Natural killer cell (primary cell): ENCODE measurements around the gene CDC5L. TPM values are rescaled to one million over a fixed set of nuclear protein-coding genes. Genes with fewer than 3 reads are reported as not detected.

Experiments
- ATAC-seq, 3 donors: fragments of 150-1000 bp in 2 of 3; fragments of 200-7000 bp in 1 of 3; cut with Tn5 transposase; 1 replicate in 1 of 3; 2 replicates in 2 of 3; pipeline ENCODE4 v1.10.0; 2021; ENCODE audit warnings: mild to moderate bottlenecking in 2 of 3, moderate library complexity in 2 of 3
- DNase-seq, 2 donors: peaks; one replicate each; pipeline versions ENCODE4 v3.0.0 to v3.0.0-alpha.2; 2013 to 2021; ENCODE audit warnings: mixed read lengths in 1 of 2
- H3K27ac ChIP-seq: one replicate; pipeline ENCODE4 v1.5.1; 2013; ENCODE audit warnings: mild to moderate bottlenecking, low read length
- H3K27me3 ChIP-seq: one replicate; pipeline ENCODE4 v1.6.1; 2013; ENCODE audit warnings: low read length; ENCODE audit not compliant: control insufficient read depth, insufficient read depth
- H3K36me3 ChIP-seq: one replicate; pipeline ENCODE4 v1.6.1; 2013; ENCODE audit warnings: low read length; ENCODE audit not compliant: control insufficient read depth, insufficient read depth
- H3K4me1 ChIP-seq: one replicate; pipeline ENCODE4 v1.6.1; 2013; ENCODE audit warnings: low read length; ENCODE audit not compliant: control insufficient read depth, insufficient read depth
- H3K4me3 ChIP-seq: one replicate; pipeline ENCODE4 v1.5.1; 2013; ENCODE audit warnings: low read length
- H3K9me3 ChIP-seq: one replicate; pipeline ENCODE4 v1.6.1; 2013; ENCODE audit warnings: low read length; ENCODE audit not compliant: control insufficient read depth, insufficient read depth
- H3K27ac Mint-ChIP-seq, 2 donors: one replicate each; pipeline ENCODE4 v1.8.0; 2022; ENCODE audit warnings: mild to moderate bottlenecking in 2 of 2, mixed read lengths in 2 of 2, moderate library complexity in 1 of 2
- H3K27me3 Mint-ChIP-seq, 2 donors: one replicate each; pipeline ENCODE4 v1.8.0; 2022; ENCODE audit warnings: low read depth in 2 of 2, mixed read lengths in 2 of 2
- H3K36me3 Mint-ChIP-seq: one replicate; pipeline ENCODE4 v1.8.0; 2022; ENCODE audit warnings: mixed read lengths
- H3K4me1 Mint-ChIP-seq, 2 donors: one replicate each; pipeline ENCODE4 v1.8.0; 2022; ENCODE audit warnings: mixed read lengths in 2 of 2
- H3K4me3 Mint-ChIP-seq: one replicate; pipeline ENCODE4 v1.8.0; 2022; ENCODE audit warnings: mild to moderate bottlenecking, moderate library complexity, mixed read lengths
- H3K9me3 Mint-ChIP-seq, 2 donors: one replicate each; pipeline ENCODE4 v1.8.0; 2022; ENCODE audit warnings: mixed read lengths in 2 of 2
- WGBS: methylation state at CpG from one replicate; pipeline ENCODE4 v1.1.7; 2013; ENCODE audit warnings: missing lambda C conversion rate; ENCODE audit not compliant: insufficient coverage; 5-methylcytosine and 5-hydroxymethylcytosine counted together
- intact Hi-C: fragments of 100-400 bp; cut with micrococcal nuclease; formaldehyde crosslinking; loops from one replicate; pipeline ENCODE4 v1.14.2; 2022
- total RNA-seq, 4 donors: library from RNA; stranded (reverse); fragments of 120-200 nt in 1 of 4; gene quantifications; one replicate each; pipeline versions ENCODE4 v1.2.3 to v1.2.4, GENCODE V29; 2013 to 2022
- TF ChIP-seq, protein P1 (sequence below): fragments of 200-600 bp; IDR thresholded peaks from one replicate; pipeline ENCODE4 v1.8.0; 2022; ENCODE audit warnings: antibody characterized with exemption

CDC5L gene
- total RNA-seq: 10 to 100 TPM; 22.0 to 25.0 (median 24.9) TPM
- total RNA-seq (2013): 32.4 TPM

DNA sequence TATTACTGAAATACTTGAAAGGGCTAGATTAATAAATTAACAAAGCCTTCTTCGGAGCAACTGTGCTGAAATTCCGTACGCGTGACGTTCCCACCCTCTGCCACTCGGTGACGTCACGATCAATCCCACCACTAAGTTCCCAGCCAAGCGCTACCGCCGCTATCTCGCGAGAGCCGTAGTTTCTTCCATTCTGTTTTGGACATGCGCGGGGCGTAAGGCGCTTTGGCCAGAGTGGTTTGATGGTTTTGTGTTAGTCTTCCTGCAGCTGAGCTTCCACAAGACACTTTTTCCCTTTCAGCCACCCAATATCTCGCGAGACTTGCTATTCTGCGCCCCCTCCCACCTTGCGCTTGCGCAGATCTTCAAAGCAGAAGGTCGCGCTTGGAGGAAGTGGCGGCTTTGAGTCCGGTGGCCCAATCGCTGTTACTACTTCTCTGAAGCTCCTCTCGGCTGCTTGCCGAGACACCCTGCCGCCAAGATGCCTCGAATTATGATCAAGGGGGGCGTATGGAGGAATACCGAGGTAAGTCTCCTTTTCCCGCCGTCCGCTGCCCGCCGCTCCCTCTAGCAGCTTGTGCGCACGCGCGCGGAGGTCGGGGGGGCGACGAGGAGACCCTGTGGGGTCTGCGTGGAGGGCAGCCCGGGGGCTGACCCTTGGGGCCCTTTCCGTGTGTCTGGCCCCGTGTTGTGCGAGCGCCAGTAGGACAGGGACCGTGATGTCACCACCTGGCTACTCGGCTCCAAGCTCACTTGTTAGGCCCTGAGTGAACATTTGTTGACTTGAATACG lies at the start of gene CDC5L:
Gene CDC5L (plus strand): TSS at position 361 of the 789 bp plus-strand sequence. CDS start 118 bp downstream, at position 479.
- peaks cover 45 to 51% of the 10 kb centered on the region in 2 donors for H3K4me1 Mint-ChIP-seq

DNA sequence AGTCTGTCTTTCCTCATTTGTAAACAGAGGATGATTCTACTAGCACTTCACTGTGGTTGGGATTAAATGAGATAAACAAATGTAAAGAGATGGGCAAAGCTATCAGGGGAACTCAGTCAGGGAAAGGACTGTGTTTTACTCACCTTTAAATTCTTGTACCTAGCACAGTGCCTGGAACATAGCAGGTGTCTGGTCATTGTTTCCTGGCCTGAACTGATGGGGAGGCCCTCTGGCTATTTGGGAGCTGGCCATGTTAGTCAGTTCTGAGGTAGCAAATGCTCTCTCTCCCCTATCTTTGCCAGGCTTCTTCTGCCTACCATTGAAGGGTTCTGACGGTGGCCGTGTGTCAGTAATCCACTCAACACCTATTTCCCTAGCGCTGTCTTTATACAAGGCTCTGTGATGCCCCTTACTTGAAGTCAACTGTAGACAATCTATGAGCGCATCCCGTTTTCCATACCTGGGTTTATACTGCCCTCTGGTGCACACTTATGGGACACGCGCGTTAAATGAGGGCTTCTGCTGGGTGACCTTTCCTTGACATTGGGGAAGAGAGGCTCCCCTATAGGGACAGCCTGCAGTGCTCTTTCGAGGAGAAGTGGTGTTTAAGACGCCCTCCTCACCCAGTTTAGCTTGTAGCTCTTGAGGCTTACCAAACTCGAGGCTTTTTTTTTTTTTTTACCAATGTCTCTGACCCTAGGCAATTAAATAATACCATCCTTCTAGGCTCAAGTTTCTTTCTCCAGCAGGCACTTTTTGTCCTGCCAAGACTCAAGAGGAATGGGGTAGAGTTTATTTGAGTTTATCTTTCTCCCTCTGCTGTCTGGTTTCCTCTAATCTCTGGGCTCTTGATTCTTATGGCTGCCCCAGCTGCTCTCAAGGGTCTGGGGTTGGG lies 49.0 kb upstream of the CDC5L start:
- Mint-ChIP-seq H3K4me3 (no peak overlapping the region), H3K4me1 (no peaks in the 10 kb centered on the region)

More for the DNA sequence above, at the start of gene CDC5L:
- no peaks in the 10 kb centered on the region for H3K36me3 Mint-ChIP-seq
- DNase-seq: peak; percentile 84 to 97
- intact Hi-C loops: no loop called here
- TF ChIP-seq, protein P1, sequence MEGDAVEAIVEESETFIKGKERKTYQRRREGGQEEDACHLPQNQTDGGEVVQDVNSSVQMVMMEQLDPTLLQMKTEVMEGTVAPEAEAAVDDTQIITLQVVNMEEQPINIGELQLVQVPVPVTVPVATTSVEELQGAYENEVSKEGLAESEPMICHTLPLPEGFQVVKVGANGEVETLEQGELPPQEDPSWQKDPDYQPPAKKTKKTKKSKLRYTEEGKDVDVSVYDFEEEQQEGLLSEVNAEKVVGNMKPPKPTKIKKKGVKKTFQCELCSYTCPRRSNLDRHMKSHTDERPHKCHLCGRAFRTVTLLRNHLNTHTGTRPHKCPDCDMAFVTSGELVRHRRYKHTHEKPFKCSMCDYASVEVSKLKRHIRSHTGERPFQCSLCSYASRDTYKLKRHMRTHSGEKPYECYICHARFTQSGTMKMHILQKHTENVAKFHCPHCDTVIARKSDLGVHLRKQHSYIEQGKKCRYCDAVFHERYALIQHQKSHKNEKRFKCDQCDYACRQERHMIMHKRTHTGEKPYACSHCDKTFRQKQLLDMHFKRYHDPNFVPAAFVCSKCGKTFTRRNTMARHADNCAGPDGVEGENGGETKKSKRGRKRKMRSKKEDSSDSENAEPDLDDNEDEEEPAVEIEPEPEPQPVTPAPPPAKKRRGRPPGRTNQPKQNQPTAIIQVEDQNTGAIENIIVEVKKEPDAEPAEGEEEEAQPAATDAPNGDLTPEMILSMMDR: no peak
- peaks cover 0 to 2% of the 10 kb centered on the region in 2 donors for H3K27me3 Mint-ChIP-seq
- Histone ChIP-seq H3K4me3 (peak within 1 kb of the TSS; percentile 92), H3K27ac (peak within 1 kb of the TSS; percentile 94), H3K36me3 (peaks cover 14% of the 10 kb centered on the region), H3K4me1 (peaks cover 12% of the 10 kb centered on the region), H3K27me3 (no peaks in the 10 kb centered on the region), H3K9me3 (no peaks in the 10 kb centered on the region)
- H3K9me3 Mint-ChIP-seq: no peaks in the 10 kb centered on the region
- H3K27ac Mint-ChIP-seq: peak within 1 kb of the TSS; percentile 98 to 99
- ATAC-seq: peak; percentile 86 to 89 (median 87)
- WGBS: under 1% methylated on average over 44 of the region's 56 CpGs
- peak within 1 kb of the TSS; percentile 97 for H3K4me3 Mint-ChIP-seq

DNA sequence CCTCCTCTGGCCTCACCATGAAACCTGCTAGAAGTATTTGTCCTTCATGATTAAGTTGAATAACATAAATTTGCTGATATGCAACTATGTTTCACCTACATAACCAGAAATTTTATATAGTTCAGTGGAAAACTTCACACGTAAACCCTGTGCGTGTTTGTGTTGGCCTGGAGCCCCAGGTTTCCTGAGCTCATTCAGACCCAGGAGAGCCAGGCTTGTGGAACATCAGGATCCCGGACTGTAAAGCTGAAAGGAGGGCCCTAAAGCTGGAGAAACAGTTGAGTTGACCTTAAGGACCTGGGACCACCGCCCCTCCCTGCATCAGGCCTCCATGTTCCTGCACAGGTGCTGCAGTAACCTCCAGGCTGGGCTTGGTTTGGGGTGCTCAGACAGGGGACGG lies 48.2 kb upstream of the CDC5L start:
- H3K27me3 Mint-ChIP-seq: peaks cover 27 to 29% of the 10 kb centered on the region in 2 donors
- TF ChIP-seq, protein P1: no peak
- no peak overlapping the region for H3K4me3 Mint-ChIP-seq
- no peaks in the 10 kb centered on the region for H3K9me3 Mint-ChIP-seq
- no peaks in the 10 kb centered on the region for H3K4me1 Mint-ChIP-seq
- no peak for DNase-seq
- Histone ChIP-seq H3K4me1 (no peaks in the 10 kb centered on the region), H3K27ac (no peak overlapping the region), H3K36me3 (no peaks in the 10 kb centered on the region), H3K4me3 (no peak overlapping the region), H3K27me3 (peaks cover 5% of the 10 kb centered on the region), H3K9me3 (no peaks in the 10 kb centered on the region)
- WGBS: 85% methylated on average over 5 of the region's 5 CpGs
- intact Hi-C loops: loop anchor here (2.0 kb wide), 1 partner anchor 70 kb away; no protein-coding TSS in a partner anchor
- H3K27ac Mint-ChIP-seq: no peak overlapping the region
- no peaks in the 10 kb centered on the region for H3K36me3 Mint-ChIP-seq
- no peak for ATAC-seq

More for the DNA sequence above, 49.0 kb upstream of the CDC5L start:
- Histone ChIP-seq H3K36me3 (no peaks in the 10 kb centered on the region), H3K4me3 (no peak overlapping the region), H3K27me3 (peaks cover 5% of the 10 kb centered on the region), H3K4me1 (no peaks in the 10 kb centered on the region), H3K27ac (no peak overlapping the region), H3K9me3 (no peaks in the 10 kb centered on the region)
- ATAC-seq (peak; percentile 77 to 91 (median 91)), DNase-seq (peak; percentile 37 to 84)
- no peaks in the 10 kb centered on the region for H3K9me3 Mint-ChIP-seq
- H3K27ac Mint-ChIP-seq: no peak overlapping the region
- intact Hi-C loops: loop anchor here (1.0 to 2.0 kb wide), 3 partner anchors 70 to 242 kb away; no protein-coding TSS in a partner anchor
- no peaks in the 10 kb centered on the region for H3K36me3 Mint-ChIP-seq
- WGBS: 4% methylated on average over 11 of the region's 11 CpGs
- peaks cover 21 to 25% of the 10 kb centered on the region in 2 donors for H3K27me3 Mint-ChIP-seq
- TF ChIP-seq, protein P1: peak; percentile 61
